B cell (primary cell): ENCODE measurements around the gene NR1H3. TPM values are rescaled to one million over a fixed set of nuclear protein-coding genes. Genes with fewer than 3 reads are reported as not detected.

ENCODE experiments used
- ATAC-seq: fragments of 200-7000 bp; cut with Tn5 transposase; one replicate; pipeline ENCODE4 v1.10.0; 2021; ENCODE audit warnings: low read depth, mild to moderate bottlenecking, moderate number of reproducible peaks, moderate library complexity
- CTCF ChIA-PET: fragments of 350-600 bp; sonication (Branson Sonifier 250); formaldehyde crosslinking; loops from one replicate; lab custom pipeline; 2021; ENCODE audit warnings: antibody characterized with exemption, inconsistent platforms; lab: Charles Lee
- POLR2A ChIA-PET: fragments of 350-600 bp; sonication (Branson Sonifier 250); formaldehyde crosslinking; loops from one replicate; lab custom pipeline; 2021; ENCODE audit warnings: antibody characterized with exemption; lab: Charles Lee
- DNase-seq: peaks from one replicate; pipeline ENCODE4 v3.0.0; 2013
- H2AFZ ChIP-seq: 2 replicates; pipeline ENCODE4 v1.6.1; 2012; ENCODE audit warnings: mild to moderate bottlenecking, low read depth, low read length; ENCODE audit not compliant: insufficient read depth, poor library complexity, severe bottlenecking
- H3K27ac ChIP-seq, 2 donors: 1 replicate in 1 of 2; 2 replicates in 1 of 2; pipeline ENCODE4 v1.5.1; 2012 to 2013; ENCODE audit warnings: low read length in 2 of 2, mild to moderate bottlenecking in 2 of 2, moderate library complexity in 1 of 2
- H3K27me3 ChIP-seq, 4 experiments: fragments of 200-600 bp in 1 of 4; sonication (generic) in 1 of 4; replicated peaks in 1 of 4; 1 replicate in 2 of 4; 2 replicates in 2 of 4; pipeline versions ENCODE4 v1.6.1 to v1.7.0; 2013 to 2016; ENCODE audit warnings: low read length in 3 of 4, mild to moderate bottlenecking in 2 of 4, mixed read lengths in 1 of 4, moderate library complexity in 1 of 4; ENCODE audit not compliant: insufficient read depth in 4 of 4, control insufficient read depth in 3 of 4; ENCODE audit errors: control extremely low read depth in 1 of 4
- H3K36me3 ChIP-seq, 2 experiments: replicated peaks in 1 of 2; 1 replicate in 1 of 2; 2 replicates in 1 of 2; pipeline versions ENCODE4 v1.6.1 to v1.7.1; 2013; ENCODE audit warnings: low read length in 1 of 2; ENCODE audit not compliant: insufficient read depth in 2 of 2, control insufficient read depth in 1 of 2; ENCODE audit errors: control extremely low read depth in 1 of 2, extremely low read depth in 1 of 2
- H3K4me1 ChIP-seq, 2 donors: fragments of 200-600 bp in 1 of 2; sonication (generic) in 1 of 2; 1 replicate in 1 of 2; 2 replicates in 1 of 2; pipeline versions ENCODE4 v1.5.1 to v1.6.1; 2013 to 2017; ENCODE audit warnings: low read length in 2 of 2; ENCODE audit not compliant: control insufficient read depth in 2 of 2, insufficient read depth in 2 of 2
- H3K4me2 ChIP-seq: replicated peaks from 2 replicates; pipeline ENCODE3; 2012; ENCODE audit warnings: mild to moderate bottlenecking, low read depth, low read length; ENCODE audit not compliant: poor library complexity, severe bottlenecking
- H3K4me3 ChIP-seq, 5 experiments: fragments of 200-600 bp in 1 of 5; sonication (generic) in 1 of 5; 1 replicate in 3 of 5; 2 replicates in 2 of 5; pipeline versions ENCODE4 v1.5.1 to v1.7.0; 2011 to 2016; ENCODE audit warnings: low read length in 4 of 5, mild to moderate bottlenecking in 4 of 5, low read depth in 2 of 5, control low read depth in 1 of 5, moderate library complexity in 1 of 5; ENCODE audit not compliant: insufficient read depth in 1 of 5; ENCODE audit errors: control extremely low read depth in 1 of 5, extremely low read depth in 1 of 5
- H3K79me2 ChIP-seq: fragments of 200-600 bp; sonication (generic); one replicate; pipeline ENCODE4 v1.6.0; 2016; ENCODE audit warnings: low read length; ENCODE audit not compliant: control insufficient read depth, insufficient read depth
- H3K9ac ChIP-seq: fragments of 200-600 bp; sonication (generic); 2 replicates; pipeline ENCODE4 v1.6.1; 2017; ENCODE audit warnings: mild to moderate bottlenecking, low read length, moderate library complexity
- H3K9me3 ChIP-seq, 3 donors: one replicate each; pipeline versions ENCODE4 v1.6.1 to v1.7.1; 2013; ENCODE audit warnings: low read length in 2 of 3; ENCODE audit not compliant: control insufficient read depth in 2 of 3, insufficient read depth in 1 of 3; ENCODE audit errors: control extremely low read depth in 1 of 3
- H4K20me1 ChIP-seq: 2 replicates; pipeline ENCODE4 v1.6.0; 2012; ENCODE audit warnings: mild to moderate bottlenecking, low read length; ENCODE audit not compliant: insufficient read depth, control insufficient read depth, poor library complexity, severe bottlenecking
- H3K27ac Mint-ChIP-seq: one replicate; pipeline ENCODE4 v1.8.0; 2021; ENCODE audit warnings: mixed read lengths
- H3K27me3 Mint-ChIP-seq: one replicate; pipeline ENCODE4 v1.8.0; 2021; ENCODE audit warnings: mixed read lengths
- H3K4me1 Mint-ChIP-seq: one replicate; pipeline ENCODE4 v1.8.0; 2021; ENCODE audit warnings: mixed read lengths
- H3K4me3 Mint-ChIP-seq: one replicate; pipeline ENCODE4 v1.8.0; 2021; ENCODE audit warnings: mixed read lengths
- H3K9me3 Mint-ChIP-seq: one replicate; pipeline ENCODE4 v1.8.0; 2022; ENCODE audit warnings: mixed read lengths; ENCODE audit not compliant: insufficient read depth
- CTCF ChIP-seq: fragments of 200-600 bp; IDR thresholded peaks from one replicate; pipeline ENCODE4 v1.8.0; 2022; ENCODE audit warnings: antibody characterized with exemption, mild to moderate bottlenecking
- EZH2 ChIP-seq: IDR thresholded peaks from 2 replicates; pipeline ENCODE4 v1.6.1; 2012; ENCODE audit warnings: borderline replicate concordance, low read depth, mild to moderate bottlenecking, moderate library complexity, low read length; ENCODE audit not compliant: insufficient read depth, poor library complexity, severe bottlenecking
- WGBS: methylation state at CpG from one replicate; pipeline ENCODE4 v1.1.5; 2013; ENCODE audit warnings: missing lambda C conversion rate; ENCODE audit not compliant: insufficient coverage; 5-methylcytosine and 5-hydroxymethylcytosine counted together
- intact Hi-C: fragments of 100-400 bp; cut with micrococcal nuclease; formaldehyde crosslinking; loops from one replicate; pipeline ENCODE4 v1.10.0; 2022
- polyA plus RNA-seq: library from polyadenylated mRNA; depleted of rRNA; stranded (reverse); fragments of >200 nt; gene quantifications from 2 replicates; pipeline ENCODE4 v1.2.3, GENCODE V29; 2012
- total RNA-seq, 2 donors: library from RNA; stranded (reverse); fragments of 120-200 nt in 1 of 2; gene quantifications; 1 replicate in 1 of 2; 2 replicates in 1 of 2; pipeline versions ENCODE4 v1.2.3 to v1.2.4, GENCODE V29; 2013 to 2022

NR1H3 gene
- total and polyA plus RNA-seq, 2 donors (not counting 1 experiment from before 2014, with no cell fraction given): 8.4 to 9.6 TPM

GRCh38 chr11:47216121-47216798 is 41.5 kb upstream of the NR1H3 start:
- POLR2A ChIA-PET: interaction anchor here (0.5 to 2.6 kb wide), 2 partner anchors 29 to 269 kb away, joined by 3 to 10 read pairs; partner anchors contain the start of gene PACSIN3
- H3K4me3 Mint-ChIP-seq: peak overlapping the region; percentile 98

More at GRCh38 chr11:47216121-47216798, 41.5 kb upstream of the NR1H3 start:
- peak overlapping the region; percentile 83 for H2AFZ ChIP-seq
- intact Hi-C loops: no loop called here
- peak; percentile 11 for TF ChIP-seq CTCF
- TF ChIP-seq EZH2: no peak
- H3K27ac ChIP-seq: peak overlapping the region; percentile 6 to 68
- Mint-ChIP-seq H3K27ac (peak overlapping the region; percentile 98), H3K4me1 (peaks cover 30% of the 10 kb centered on the region), H3K9me3 (no peaks in the 10 kb centered on the region), H3K27me3 (no peaks in the 10 kb centered on the region)
- peaks cover 34% of the 10 kb centered on the region for H3K79me2 ChIP-seq
- peak overlapping the region; percentile 73 for H3K9ac ChIP-seq
- H3K9me3 ChIP-seq: no peaks in the 10 kb centered on the region
- 18% methylated on average over 12 of the region's 12 CpGs for whole genome bisulfite sequencing
- peak overlapping the region; percentile 44 to 92 (median 74) for H3K4me3 ChIP-seq
- peak; percentile 52 for DNase-seq
- H3K36me3 ChIP-seq: peaks cover 2 to 8% of the 10 kb centered on the region in 2 experiments
- ATAC-seq: peak; percentile 26
- no peaks in the 10 kb centered on the region for H3K27me3 ChIP-seq
- CTCF ChIA-PET: interaction anchor here (0.9 to 3.7 kb wide), 7 partner anchors 32 to 280 kb away, joined by 3 to 37 read pairs (median 5); partner anchors contain the start of genes ACP2, ARFGAP2, CSTPP1 and NR1H3
- H4K20me1 ChIP-seq: no peaks in the 10 kb centered on the region
- peaks cover 14 to 31% of the 10 kb centered on the region in 2 donors for H3K4me1 ChIP-seq
- H3K4me2 ChIP-seq: peak overlapping the region; percentile 80
